Type B pancreatic cell (in vitro differentiated cells): ENCODE measurements around the gene ATP5MC2. TPM values are rescaled to one million over a fixed set of nuclear protein-coding genes. Genes with fewer than 3 reads are reported as not detected.
A peak's percentile ranks its signal among the peaks of the same experiment; 100 is the strongest.

Experiments
- DNase-seq: peaks from one replicate; pipeline ENCODE4 v3.0.0; 2021; ENCODE audit warnings: mixed read lengths; ENCODE audit not compliant: unreplicated experiment; ENCODE audit errors: extremely low spot score
- H3K27ac Mint-ChIP-seq: 2 replicates; pipeline ENCODE4 v1.8.0; 2021; ENCODE audit warnings: mild to moderate bottlenecking, mixed read lengths
- H3K27me3 Mint-ChIP-seq: 2 replicates; pipeline ENCODE4 v1.8.0; 2021; ENCODE audit warnings: mixed read lengths
- H3K36me3 Mint-ChIP-seq: 2 replicates; pipeline ENCODE4 v1.8.0; 2021; ENCODE audit warnings: mixed read lengths
- H3K4me1 Mint-ChIP-seq: one replicate; pipeline ENCODE4 v1.8.0; 2021; ENCODE audit warnings: mixed read lengths; ENCODE audit not compliant: unreplicated experiment
- H3K4me3 Mint-ChIP-seq: 2 replicates; pipeline ENCODE4 v1.8.0; 2021; ENCODE audit warnings: mild to moderate bottlenecking, mixed read lengths
- H3K9me3 Mint-ChIP-seq: 2 replicates; pipeline ENCODE4 v1.8.0; 2021; ENCODE audit warnings: mixed read lengths
- CTCF ChIP-seq: fragments of 200-600 bp; sonication (generic); conservative IDR thresholded peaks from 2 replicates; pipeline ENCODE4 v1.5.0; 2021; ENCODE audit warnings: antibody characterized with exemption, mild to moderate bottlenecking
- total RNA-seq: library from RNA; stranded (reverse); gene quantifications from 2 replicates; pipeline ENCODE4 v1.2.1, GENCODE V29; 2021; ENCODE audit warnings: low replicate concordance

The ATP5MC2 gene
- total RNA-seq, 1 donor from 2014 or later = 402 TPM

GRCh38 chr12:53703756-53704155, 27.9 kb upstream of the ATP5MC2 start:
- TF ChIP-seq CTCF = no peak
- Mint-ChIP-seq H3K4me1 (peaks cover 5% of the 10 kb centered on the region), H3K4me3 (no peak overlapping the region), H3K27me3 (peaks cover 94% of the 10 kb centered on the region), H3K27ac (no peak overlapping the region), H3K36me3 (no peaks in the 10 kb centered on the region), H3K9me3 (no peaks in the 10 kb centered on the region)
- no peak for DNase-seq

GRCh38 chr12:53701518-53702264, 25.8 kb upstream of the ATP5MC2 start:
- H3K4me1 Mint-ChIP-seq = peaks cover 10% of the 10 kb centered on the region
- H3K4me3 Mint-ChIP-seq = no peak overlapping the region
- H3K9me3 Mint-ChIP-seq = no peaks in the 10 kb centered on the region
- TF ChIP-seq CTCF = peak; percentile 94
- H3K27me3 Mint-ChIP-seq = peaks cover 100% of the 10 kb centered on the region
- DNase-seq = peak; percentile 80
- H3K36me3 Mint-ChIP-seq = no peaks in the 10 kb centered on the region
- H3K27ac Mint-ChIP-seq = no peak overlapping the region

- H3K27me3 Mint-ChIP-seq = peaks cover 100% of the 10 kb centered on the region
- peaks cover 15% of the 10 kb centered on the region for H3K4me1 Mint-ChIP-seq
- H3K36me3 Mint-ChIP-seq = no peaks in the 10 kb centered on the region
- no peaks in the 10 kb centered on the region for H3K9me3 Mint-ChIP-seq
- H3K27ac Mint-ChIP-seq = no peak overlapping the region
- no peak for DNase-seq
- no peak for TF ChIP-seq CTCF
- H3K4me3 Mint-ChIP-seq = no peak overlapping the region
These were observed 24.7 kb upstream of the ATP5MC2 start for GRCh38 chr12:53700567-53700966.

- DNase-seq = no peak
- Mint-ChIP-seq H3K9me3 (no peaks in the 10 kb centered on the region), H3K36me3 (no peaks in the 10 kb centered on the region), H3K4me3 (no peak overlapping the region), H3K4me1 (peaks cover 20% of the 10 kb centered on the region), H3K27ac (no peak overlapping the region), H3K27me3 (peaks cover 99% of the 10 kb centered on the region)
- TF ChIP-seq CTCF = no peak
These were observed 23.8 kb upstream of the ATP5MC2 start for GRCh38 chr12:53699678-53700025.

- Mint-ChIP-seq H3K36me3 (no peaks in the 10 kb centered on the region), H3K4me1 (peaks cover 20% of the 10 kb centered on the region), H3K9me3 (no peaks in the 10 kb centered on the region), H3K4me3 (no peak overlapping the region), H3K27ac (no peak overlapping the region), H3K27me3 (peaks cover 99% of the 10 kb centered on the region)
- no peak for TF ChIP-seq CTCF
- no peak for DNase-seq
These were observed 23.2 kb upstream of the ATP5MC2 start for GRCh38 chr12:53698948-53699677.
